T-helper 2 cell (primary cell): ENCODE data around the gene ULBP2.
"Not testable (repeated sequence)": the region's sequence is repeated elsewhere in the genome, so short reads cannot be mapped to it uniquely, and the experiment has no call there.

Experiments
- DNase-seq, 5 experiments: peaks; one replicate each; pipeline versions ENCODE4 v3.0.0 to v3.0.0-alpha.2; 2012 to 2022

The ULBP2 gene

GRCh38 chr6:149951626-149952025 lies 9.8 kb downstream of the ULBP2 start:
- DNase-seq: no peak

- not testable (repeated sequence) for DNase-seq
Observed at GRCh38 chr6:149953390-149953789, 11.6 kb downstream of the ULBP2 start.

- DNase-seq: not testable (repeated sequence)
Observed at GRCh38 chr6:149953934-149954327, 12.1 kb downstream of the ULBP2 start.

- not testable (repeated sequence) for DNase-seq
Observed at GRCh38 chr6:149954328-149954983, 12.6 kb downstream of the ULBP2 start.

GRCh38 chr6:149954984-149955653 lies 13.3 kb downstream of the ULBP2 start:
- DNase-seq: not testable (repeated sequence)

GRCh38 chr6:149955654-149956317 lies 14.0 kb downstream of the ULBP2 start:
- not testable (repeated sequence) for DNase-seq

- DNase-seq: not testable (repeated sequence)
Observed at GRCh38 chr6:149958124-149958523, 16.3 kb downstream of the ULBP2 start.

GRCh38 chr6:149959806-149960205 lies 18.0 kb downstream of the ULBP2 start:
- not testable (repeated sequence) for DNase-seq

GRCh38 chr6:149960488-149960887 lies 18.7 kb downstream of the ULBP2 start:
- DNase-seq: no peak

GRCh38 chr6:149961728-149962425 lies 20.1 kb downstream of the ULBP2 start:
- peak in 2 of 5 experiments; percentile 29 to 59 for DNase-seq

GRCh38 chr6:149962461-149963211 lies 20.8 kb downstream of the ULBP2 start:
- no peak for DNase-seq

GRCh38 chr6:149963212-149963461 lies 21.3 kb downstream of the ULBP2 start:
- DNase-seq: peak in 2 of 5 experiments; percentile 17 to 61

GRCh38 chr6:149963462-149964307 lies 21.9 kb downstream of the ULBP2 start, which contains the start of gene ULBP1:
Gene ULBP1, plus strand, starts transcription at chr6:149963943. Its CDS starts 107 bp downstream, at chr6:149964050.
- DNase-seq: peak; percentile 50 to 79 (median 70)

- peak in 1 of 5 experiments; percentile 35 for DNase-seq
Observed at GRCh38 chr6:149964308-149965193, 22.7 kb downstream of the ULBP2 start.

- DNase-seq: peak in 2 of 5 experiments; percentile 18 to 22
Observed at GRCh38 chr6:149965194-149966020, 23.6 kb downstream of the ULBP2 start.

GRCh38 chr6:149966319-149966718 lies 24.5 kb downstream of the ULBP2 start:
- not testable (repeated sequence) for DNase-seq

- no peak for DNase-seq
Observed at GRCh38 chr6:149967591-149967990, 25.8 kb downstream of the ULBP2 start.

GRCh38 chr6:149967999-149968398 lies 26.2 kb downstream of the ULBP2 start:
- not testable (repeated sequence) for DNase-seq

GRCh38 chr6:149968909-149969308 lies 27.1 kb downstream of the ULBP2 start:
- DNase-seq: not testable (repeated sequence)
